Germinal center (tissue), 1 donor: ENCODE measurements around the gene FAM81B.

Source experiments
- DNase-seq: peaks from one replicate; pipeline ENCODE4 v3.0.0; 2012; ENCODE audit warnings: mixed read lengths, low spot score

The FAM81B gene

GRCh38 chr5:95484421-95484820, 93.3 kb downstream of the FAM81B start:
- no peak for DNase-seq

GRCh38 chr5:95486191-95486590, 95.0 kb downstream of the FAM81B start:
- DNase-seq: no peak

- DNase-seq: no peak
Measured at GRCh38 chr5:95487880-95488279, 96.7 kb downstream of the FAM81B start.
